SIG-M5 treated with dmso at 0.1 percent for 504 hours (cell line): ENCODE results near the gene KIAA0825.

Experiments
- DNase-seq: peaks from one replicate; lab custom pipeline; 2025; ENCODE audit not compliant: unreplicated experiment; lab: John Stamatoyannopoulos, UW

Gene KIAA0825

GRCh38 chr5:94457788-94458187 is 160.6 kb downstream of the KIAA0825 start:
- no peak for DNase-seq

GRCh38 chr5:94445726-94446125 is 172.7 kb downstream of the KIAA0825 start:
- DNase-seq = no peak

- DNase-seq = no peak
Observed at GRCh38 chr5:94442991-94443390, 175.4 kb downstream of the KIAA0825 start.

GRCh38 chr5:94442076-94442475 is 176.3 kb downstream of the KIAA0825 start:
- DNase-seq = no peak

GRCh38 chr5:94440015-94440414 is 178.4 kb downstream of the KIAA0825 start:
- DNase-seq = no peak

GRCh38 chr5:94433397-94434163 is 184.8 kb downstream of the KIAA0825 start:
- peak; percentile 95 for DNase-seq

- DNase-seq = no peak
Observed at GRCh38 chr5:94432499-94432898, 185.9 kb downstream of the KIAA0825 start.

GRCh38 chr5:94431696-94432095 is 186.7 kb downstream of the KIAA0825 start:
- DNase-seq = no peak

GRCh38 chr5:94429566-94429965 is 188.8 kb downstream of the KIAA0825 start:
- no peak for DNase-seq

GRCh38 chr5:94425396-94425795 is 193.0 kb downstream of the KIAA0825 start:
- DNase-seq = no peak

- DNase-seq = no peak
Observed at GRCh38 chr5:94423411-94423810, 195.0 kb downstream of the KIAA0825 start.

- peak; percentile 33 for DNase-seq
Observed at GRCh38 chr5:94422812-94423211, 195.6 kb downstream of the KIAA0825 start.

GRCh38 chr5:94420885-94421284 is 197.5 kb downstream of the KIAA0825 start:
- DNase-seq = peak; percentile 20

GRCh38 chr5:94415798-94416197 is 202.6 kb downstream of the KIAA0825 start:
- no peak for DNase-seq

GRCh38 chr5:94409440-94409839 is 209.0 kb downstream of the KIAA0825 start:
- no peak for DNase-seq

GRCh38 chr5:94407023-94407422 is 211.4 kb downstream of the KIAA0825 start:
- no peak for DNase-seq

- DNase-seq = no peak
Observed at GRCh38 chr5:94403483-94403882, 214.9 kb downstream of the KIAA0825 start.

GRCh38 chr5:94402096-94402495 is 216.3 kb downstream of the KIAA0825 start:
- no peak for DNase-seq

GRCh38 chr5:94397508-94397907 is 220.9 kb downstream of the KIAA0825 start:
- no peak for DNase-seq

GRCh38 chr5:94396687-94397086 is 221.7 kb downstream of the KIAA0825 start:
- DNase-seq = no peak

- DNase-seq = no peak
Observed at GRCh38 chr5:94395468-94395867, 222.9 kb downstream of the KIAA0825 start.

- no peak for DNase-seq
Observed at GRCh38 chr5:94391996-94392395, 226.4 kb downstream of the KIAA0825 start.

- DNase-seq = no peak
Observed at GRCh38 chr5:94389515-94389899, 228.9 kb downstream of the KIAA0825 start.
